Liver (tissue), 9 donors: ENCODE data around the gene AGO1. TPM values are rescaled to one million over a fixed set of nuclear protein-coding genes. Genes with fewer than 3 reads are reported as not detected.

Experiments
- DNase-seq: peaks from one replicate; pipeline ENCODE4 v3.0.0-alpha.2; 2017; ENCODE audit warnings: low spot score
- H3K27ac ChIP-seq, 2 donors: one replicate each; pipeline ENCODE4 v1.7.0; 2013; ENCODE audit warnings: inconsistent platforms in 2 of 2, low read length in 2 of 2, control low read depth in 1 of 2, low read depth in 1 of 2, mild to moderate bottlenecking in 1 of 2
- H3K27me3 ChIP-seq, 4 donors: one replicate each; pipeline versions ENCODE4 v1.6.1 to v1.7.0; 2013; ENCODE audit warnings: low read length in 3 of 4, inconsistent platforms in 1 of 4, mild to moderate bottlenecking in 1 of 4, moderate library complexity in 1 of 4; ENCODE audit not compliant: control insufficient read depth in 4 of 4, insufficient read depth in 4 of 4
- H3K36me3 ChIP-seq, 4 donors: one replicate each; pipeline versions ENCODE4 v1.6.1 to v1.7.0; 2013; ENCODE audit warnings: low read length in 3 of 4, mild to moderate bottlenecking in 3 of 4, low read depth in 1 of 4, moderate library complexity in 1 of 4; ENCODE audit not compliant: control insufficient read depth in 4 of 4, insufficient read depth in 3 of 4
- H3K4me1 ChIP-seq, 4 donors: one replicate each; pipeline versions ENCODE4 v1.6.1 to v1.7.0; 2013; ENCODE audit warnings: low read length in 3 of 4, mild to moderate bottlenecking in 3 of 4, moderate library complexity in 1 of 4; ENCODE audit not compliant: control insufficient read depth in 4 of 4, insufficient read depth in 4 of 4
- H3K4me3 ChIP-seq, 3 donors: one replicate each; pipeline versions ENCODE4 v1.6.1 to v1.7.0; 2013; ENCODE audit warnings: low read length in 3 of 3, control low read depth in 1 of 3, low read depth in 1 of 3, mild to moderate bottlenecking in 1 of 3
- H3K9ac ChIP-seq, 2 donors: one replicate each; pipeline ENCODE4 v1.7.0; 2013; ENCODE audit warnings: low read length in 2 of 2, mild to moderate bottlenecking in 2 of 2, moderate library complexity in 2 of 2, control low read depth in 1 of 2, low read depth in 1 of 2
- H3K9me3 ChIP-seq, 4 donors: one replicate each; pipeline versions ENCODE4 v1.6.1 to v1.7.0; 2013; ENCODE audit warnings: low read length in 3 of 4; ENCODE audit not compliant: control insufficient read depth in 4 of 4
- ATF3 ChIP-seq: IDR thresholded peaks from 2 replicates; pipeline ENCODE4 v1.6.1; 2016; ENCODE audit warnings: antibody characterized with exemption
- CTCF ChIP-seq: fragments of 150-350 bp; IDR thresholded peaks from 2 replicates; pipeline ENCODE4 v1.5.1; 2017; ENCODE audit warnings: improper control_type of control experiment, low read depth, low read length; ENCODE audit not compliant: missing input control
- FOXA1 ChIP-seq: IDR thresholded peaks from 2 replicates; pipeline ENCODE4 v1.6.1; 2016; ENCODE audit warnings: antibody characterized with exemption
- FOXA2 ChIP-seq: IDR thresholded peaks from 2 replicates; pipeline ENCODE4 v1.6.1; 2016; ENCODE audit warnings: antibody characterized with exemption
- HNF4A ChIP-seq, 2 donors: conservative IDR thresholded peaks; 2 replicates each; pipeline ENCODE4 v1.6.1; 2016; ENCODE audit warnings: antibody characterized with exemption in 2 of 2, mild to moderate bottlenecking in 2 of 2
- HNF4G ChIP-seq: IDR thresholded peaks from 2 replicates; pipeline ENCODE4 v1.6.1; 2016; ENCODE audit warnings: antibody characterized with exemption
- JUND ChIP-seq, 2 donors: IDR thresholded peaks; 2 replicates each; pipeline ENCODE4 v1.6.1; 2016; ENCODE audit warnings: antibody characterized with exemption in 2 of 2
- MAX ChIP-seq: IDR thresholded peaks from 2 replicates; pipeline ENCODE4 v1.6.1; 2016; ENCODE audit warnings: antibody characterized with exemption
- NR2F2 ChIP-seq: IDR thresholded peaks from 2 replicates; pipeline ENCODE4 v1.6.1; 2016; ENCODE audit warnings: antibody characterized with exemption
- RAD21 ChIP-seq, 2 donors: IDR thresholded peaks; 2 replicates each; pipeline ENCODE4 v1.6.1; 2016; ENCODE audit warnings: antibody characterized with exemption in 2 of 2, mild to moderate bottlenecking in 2 of 2
- REST ChIP-seq: IDR thresholded peaks from 2 replicates; pipeline ENCODE4 v1.6.1; 2016; ENCODE audit warnings: antibody characterized with exemption, mild to moderate bottlenecking
- RXRA ChIP-seq, 2 donors: IDR thresholded peaks; 2 replicates each; pipeline ENCODE4 v1.6.1; 2017 to 2018; ENCODE audit warnings: antibody characterized with exemption in 2 of 2, mild to moderate bottlenecking in 1 of 2
- SP1 ChIP-seq: IDR thresholded peaks from 2 replicates; pipeline ENCODE4 v1.6.1; 2018; ENCODE audit warnings: antibody characterized with exemption, mild to moderate bottlenecking
- YY1 ChIP-seq: IDR thresholded peaks from 2 replicates; pipeline ENCODE4 v1.6.1; 2016; ENCODE audit warnings: antibody characterized with exemption, mild to moderate bottlenecking
- ZBTB33 ChIP-seq: IDR thresholded peaks from 2 replicates; pipeline ENCODE4 v1.6.1; 2016; ENCODE audit warnings: antibody characterized with exemption
- WGBS: extraction: QIAGEN DNeasy Blood & Tissue Kit; methylation state at CpG from one replicate; pipeline ENCODE4 v1.1.7; 2013; 5-methylcytosine and 5-hydroxymethylcytosine counted together
- polyA plus RNA-seq, 2 donors: library from polyadenylated mRNA; stranded (reverse) in 1 of 2; unstranded in 1 of 2; fragments of 200-250 nt in 1 of 2; fragments of >200 nt in 1 of 2; fragmentation: Nextera tagmentation in 1 of 2; extraction: Ambion mirVana in 1 of 2; gene quantifications; one replicate each; pipeline versions ENCODE4 v1.2.1 to v1.2.3, GENCODE V29; 2013 to 2015
- total RNA-seq, 2 donors: library from RNA; depleted of rRNA; stranded (reverse); fragments of >200 nt; gene quantifications; one replicate each; pipeline ENCODE4 v1.2.3, GENCODE V29; 2014
- donor health status: healthy.
- donor health status: healthy.
- donor health status: healthy.
- donor health status: healthy.
- donor health status: healthy.

Gene AGO1
- total and polyA plus RNA-seq, 4 donors, result 1.5 to 11.3 (median 4.9) TPM

GRCh38 chr1:35885961-35886558 lies 3.1 kb downstream of the AGO1 start:
- no peaks in the 10 kb centered on the region for H3K27me3 ChIP-seq
- H3K36me3 ChIP-seq, result peaks cover 0 to 9% (median 5%) of the 10 kb centered on the region in 4 donors
- TF ChIP-seq HNF4A (conservative IDR thresholded peaks at IDR 0.05) (no peak), ATF3 (no peak), HNF4G (no peak), NR2F2 (no peak), FOXA1 (no peak), CTCF (no peak), REST (no peak), FOXA2 (no peak), SP1 (no peak), RXRA (IDR thresholded peaks at IDR 0.05) (no peak), YY1 (no peak), MAX (no peak), JUND (IDR thresholded peaks at IDR 0.05) (no peak), ZBTB33 (no peak), RAD21 (IDR thresholded peaks at IDR 0.05) (no peak)
- DNase-seq, result no peak
- H3K4me3 ChIP-seq, result no peak overlapping the region
- no peak overlapping the region for H3K9ac ChIP-seq
- H3K27ac ChIP-seq, result no peak overlapping the region
- H3K9me3 ChIP-seq, result no peaks in the 10 kb centered on the region
- peaks cover 0 to 9% (median 3%) of the 10 kb centered on the region in 4 donors for H3K4me1 ChIP-seq
- 83% methylated on average over 4 of the region's 4 CpGs for WGBS
